ENCODE measurements around the gene SPEF1. TPM values are rescaled to one million over a fixed set of nuclear protein-coding genes. Genes with fewer than 3 reads are reported as not detected.

Gene SPEF1
- total and polyA plus RNA-seq, 10 of the 15 experiments (the other 5 are each of a cell fraction or from before 2014, with no cell fraction given): 0.12 TPM; not detected in 9

GRCh38 chr20:3741836-3742458 is 39.3 kb downstream of the SPEF1 start:
- Histone ChIP-seq H3K4me2 (ENCODE audit: control insufficient read depth, insufficient read depth) (no peak overlapping the region), H4K20me1 (ENCODE audit: control insufficient read depth, insufficient read depth) (no peaks in the 10 kb centered on the region), H3K4me3 (no peak overlapping the region), H3K9me3 (replicated peaks; ENCODE audit: control insufficient read depth, insufficient read depth, low read length) (no peaks in the 10 kb centered on the region), H2AFZ (ENCODE audit: control insufficient read depth, low read depth, low read length) (no peak overlapping the region), H3K27ac (ENCODE audit: control insufficient read depth, insufficient read depth) (no peak overlapping the region), H3K9ac (ENCODE audit: control insufficient read depth, insufficient read depth, low read length) (no peak overlapping the region), H3K79me2 (ENCODE audit: control insufficient read depth, insufficient read depth, low read length) (no peaks in the 10 kb centered on the region), H3K36me3 (ENCODE audit: control insufficient read depth in 2 of 2, insufficient read depth in 2 of 2, low read length in 1 of 2) (no peaks in the 10 kb centered on the region), H3K27me3 (replicated peaks in 1 of 2; ENCODE audit: control insufficient read depth in 2 of 2, insufficient read depth in 2 of 2, low read length in 1 of 2) (no peaks in the 10 kb centered on the region), H3K4me1 (ENCODE audit: control insufficient read depth, insufficient read depth, low read length) (no peaks in the 10 kb centered on the region)
- intact Hi-C loops (cut with micrococcal nuclease; ENCODE audit: unreplicated experiment) (no loop called here), in situ Hi-C loops (cut with MboI) (no loop called here)
- RAD21 ChIA-PET (ENCODE audit: unreplicated experiment): no interaction called here
- no TSS peak for BruUV-seq (replicated peaks)
- no peak for ATAC-seq
- no peak for FAIRE-seq
- CTCF ChIA-PET: interaction anchor here (0.9 to 1.1 kb wide), 4 partner anchors 8 to 32 kb away, joined by 3 to 7 read pairs (median 3); no protein-coding TSS in a partner anchor
- TF ChIP-seq WRNIP1 (IDR thresholded peaks at IDR 0.05; ENCODE audit: borderline replicate concordance, low read depth, low read length) (no peak), MYC (IDR thresholded peaks at IDR 0.05; ENCODE audit: insufficient read depth, insufficient read length, insufficient replicate concordance, low read length, severe bottlenecking) (no peak), SUZ12 (IDR thresholded peaks at IDR 0.05; ENCODE audit: unreplicated experiment) (no peak)
- WGBS (ENCODE audit: insufficient coverage, insufficient replicate concordance, low lambda C conversion rate, missing lambda C conversion rate): 19% methylated on average over 7 of the region's 7 CpGs
- DNase-seq (ENCODE audit: low read depth, low spot score): no peak
- POLR2A ChIA-PET: no interaction called here
- SMC1A ChIA-PET (ENCODE audit: uncharacterized antibody, unreplicated experiment): no interaction called here

- H3K4me2 ChIP-seq (ENCODE audit: control insufficient read depth, insufficient read depth): no peak overlapping the region
- RAD21 ChIA-PET (ENCODE audit: unreplicated experiment): no interaction called here
Measured at GRCh38 chr20:3740615-3741301, 40.5 kb downstream of the SPEF1 start.

More at GRCh38 chr20:3740615-3741301, 40.5 kb downstream of the SPEF1 start:
- TF ChIP-seq SRF (IDR thresholded peaks at IDR 0.05; ENCODE audit: low read depth in 2 of 2, low read length in 2 of 2) (no peak), ZNF622 (IDR thresholded peaks at IDR 0.05) (no peak), SPI1 (IDR thresholded peaks at IDR 0.05; ENCODE audit: borderline replicate concordance, insufficient read depth, low read depth, low read length) (no peak), WRNIP1 (IDR thresholded peaks at IDR 0.05; ENCODE audit: borderline replicate concordance, low read depth, low read length) (no peak), USF1 (IDR thresholded peaks at IDR 0.05; ENCODE audit: borderline replicate concordance, extremely low read length, insufficient read depth, low read depth, low read length) (no peak), BCL3 (IDR thresholded peaks at IDR 0.05; ENCODE audit: borderline replicate concordance, insufficient read depth, low read depth, low read length, poor library complexity, severe bottlenecking) (no peak), STAT1 (conservative IDR thresholded peaks at IDR 0.05) (no peak), KAT2A (conservative IDR thresholded peaks at IDR 0.05; ENCODE audit: control insufficient read depth, low read depth, low read length) (no peak), IKZF1 (conservative IDR thresholded peaks at IDR 0.05) (no peak)
- ChIA-PET CTCF (interaction anchor here (0.8 to 1.1 kb wide), 3 partner anchors 9 to 25 kb away, joined by 3 to 4 read pairs (median 3); no protein-coding TSS in a partner anchor), POLR2A (no interaction called here), SMC1A (ENCODE audit: uncharacterized antibody, unreplicated experiment) (interaction anchor here (0.9 kb wide), 1 partner anchor 100 kb away, joined by 3 read pairs; no protein-coding TSS in a partner anchor)
- no peak for DNase-seq (ENCODE audit: low read depth, low spot score)
- Histone ChIP-seq H3K9ac (ENCODE audit: control insufficient read depth, insufficient read depth, low read length) (no peak overlapping the region), H3K4me1 (ENCODE audit: control insufficient read depth, insufficient read depth, low read length) (no peaks in the 10 kb centered on the region), H3K9me3 (replicated peaks; ENCODE audit: control insufficient read depth, insufficient read depth, low read length) (no peaks in the 10 kb centered on the region), H2AFZ (ENCODE audit: control insufficient read depth, low read depth, low read length) (no peak overlapping the region), H3K36me3 (ENCODE audit: control insufficient read depth in 2 of 2, insufficient read depth in 2 of 2, low read length in 1 of 2) (no peaks in the 10 kb centered on the region), H3K79me2 (ENCODE audit: control insufficient read depth, insufficient read depth, low read length) (no peaks in the 10 kb centered on the region), H3K27me3 (replicated peaks in 1 of 2; ENCODE audit: control insufficient read depth in 2 of 2, insufficient read depth in 2 of 2, low read length in 1 of 2) (no peaks in the 10 kb centered on the region), H3K4me3 (no peak overlapping the region), H4K20me1 (ENCODE audit: control insufficient read depth, insufficient read depth) (no peaks in the 10 kb centered on the region), H3K27ac (ENCODE audit: control insufficient read depth, insufficient read depth) (no peak overlapping the region)
- no peak for ATAC-seq
- FAIRE-seq: no peak
- no TSS peak for BruUV-seq (replicated peaks)
- 17% methylated on average over 15 of the region's 15 CpGs for WGBS (ENCODE audit: insufficient coverage, insufficient replicate concordance, low lambda C conversion rate, missing lambda C conversion rate)
- intact Hi-C loops (cut with micrococcal nuclease; ENCODE audit: unreplicated experiment) (no loop called here), in situ Hi-C loops (cut with MboI) (no loop called here)
